ENCODE measurements around the gene ADH5. TPM values are rescaled to one million over a fixed set of nuclear protein-coding genes. Genes with fewer than 3 reads are reported as not detected.

Gene ADH5
- 151 and 168 TPM in 2 replicates for total RNA-seq

GRCh38 chr4:99088481-99089365 is at the start of gene ADH5:
Gene ADH5, minus strand, starts transcription at chr4:99088788. Its CDS starts 88 bp downstream, at chr4:99088700.

Other genes with a start within 250 kb of the ADH5 start
- gene EIF4E, start 159.7 kb downstream of the ADH5 start, total RNA-seq = 54.1 and 59.1 TPM in 2 replicates
- 25.8 and 27.6 TPM in 2 replicates for gene METAP1, start 93.1 kb downstream of the ADH5 start, total RNA-seq
- gene ADH4, start 55.5 kb upstream of the ADH5 start, total RNA-seq = not detected in 2 replicates
- 0.56 TPM in 1 of 2 replicates, not detected in the other for gene ADH6, start 130.5 kb upstream of the ADH5 start, total RNA-seq
- not detected in 2 replicates for gene ADH1A, start 202.2 kb upstream of the ADH5 start, total RNA-seq
- gene ADH1B, start 232.6 kb upstream of the ADH5 start, total RNA-seq = 632 and 682 TPM in 2 replicates